Esophagus squamous epithelium (tissue), 5 donors: ENCODE results near the gene RPL35. TPM values are rescaled to one million over a fixed set of nuclear protein-coding genes. Genes with fewer than 3 reads are reported as not detected.

Experiments
- DNase-seq: peaks from one replicate; lab custom pipeline; 2025; lab: John Stamatoyannopoulos, UW
- H3K27ac ChIP-seq, 4 donors: fragments of 200-600 bp; sonication (generic); one replicate each; pipeline ENCODE4 v1.5.1; 2016 to 2019; ENCODE audit warnings: mild to moderate bottlenecking in 1 of 4
- H3K27me3 ChIP-seq, 4 donors: fragments of 200-600 bp; sonication (generic); 1 replicate in 3 of 4; 2 replicates in 1 of 4; pipeline versions ENCODE4 v1.5.1 to v1.6.0; 2017 to 2021; ENCODE audit warnings: antibody characterized with exemption in 1 of 4
- H3K36me3 ChIP-seq, 3 donors: fragments of 200-600 bp; sonication (generic); one replicate each; pipeline ENCODE4 v1.5.1; 2016 to 2019
- H3K4me1 ChIP-seq, 3 donors: fragments of 200-600 bp; sonication (generic); one replicate each; pipeline ENCODE4 v1.5.1; 2017 to 2019
- H3K4me3 ChIP-seq, 4 donors: fragments of 200-600 bp; sonication (generic); 1 replicate in 3 of 4; 2 replicates in 1 of 4; pipeline ENCODE4 v1.5.1; 2016 to 2019; ENCODE audit warnings: mild to moderate bottlenecking in 2 of 4, moderate library complexity in 1 of 4
- H3K9me3 ChIP-seq, 3 donors: fragments of 200-600 bp; sonication (generic); one replicate each; pipeline ENCODE4 v1.5.1; 2016 to 2019
- POLR2A ChIP-seq, 4 donors: fragments of 450-650 bp; IDR thresholded peaks; one replicate each; pipeline ENCODE4 v1.6.1; 2017; ENCODE audit warnings: antibody characterized with exemption in 4 of 4, mild to moderate bottlenecking in 4 of 4, moderate library complexity in 3 of 4
- WGBS, 2 donors: methylation state at CpG; one replicate each; pipeline ENCODE4 v1.1.5; 2018; 5-methylcytosine and 5-hydroxymethylcytosine counted together
- intact Hi-C: fragments of 100-400 bp; cut with DNase I; formaldehyde crosslinking; loops from one replicate; pipeline ENCODE4 v1.15.0; 2022
- total RNA-seq, 4 donors: library from RNA; depleted of rRNA; stranded (reverse); fragments of >200 nt; gene quantifications; one replicate each; pipeline ENCODE4 v1.1.0, GENCODE V29; 2016
- TF ChIP-seq, protein P1 (sequence below), 6 experiments: fragments of 450-650 bp in 4 of 6; fragments of 200-600 bp in 2 of 6; sonication (generic) in 2 of 6; IDR thresholded peaks; one replicate each; pipeline ENCODE4 v1.5.1; 2016 to 2019; ENCODE audit warnings: antibody characterized with exemption in 6 of 6, mild to moderate bottlenecking in 4 of 6, moderate library complexity in 4 of 6
- donor health status: DM: yes; HTN: yes; CAD: no.

The RPL35 gene
- total RNA-seq, 4 donors from 2014 or later: 2,345 to 3,186 (median 2,827) TPM

DNA sequence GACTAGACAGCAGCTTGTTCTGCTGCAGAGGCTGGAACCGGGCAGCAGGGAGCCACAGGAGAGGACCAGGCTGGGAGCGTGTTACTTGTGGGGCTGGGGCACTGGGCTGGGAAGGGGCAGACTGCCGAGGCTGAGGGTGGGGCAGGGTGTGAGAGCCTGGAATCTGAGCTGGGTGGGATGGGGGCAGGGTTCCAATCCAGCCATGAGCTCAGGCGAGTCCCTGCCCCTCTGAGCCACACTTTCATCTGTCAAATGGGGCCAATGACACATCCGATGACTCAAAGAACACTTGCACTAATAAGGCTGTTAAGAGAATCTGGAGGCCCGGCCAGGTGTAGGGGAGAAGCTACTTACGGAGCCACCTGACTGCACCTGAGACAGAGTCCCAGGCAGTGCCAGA is 27.2 kb downstream of the RPL35 start:
- WGBS, 2 donors: 48 to 50% methylated on average over 1 to 7 of the region's 7 CpGs
- TF ChIP-seq, protein P1, sequence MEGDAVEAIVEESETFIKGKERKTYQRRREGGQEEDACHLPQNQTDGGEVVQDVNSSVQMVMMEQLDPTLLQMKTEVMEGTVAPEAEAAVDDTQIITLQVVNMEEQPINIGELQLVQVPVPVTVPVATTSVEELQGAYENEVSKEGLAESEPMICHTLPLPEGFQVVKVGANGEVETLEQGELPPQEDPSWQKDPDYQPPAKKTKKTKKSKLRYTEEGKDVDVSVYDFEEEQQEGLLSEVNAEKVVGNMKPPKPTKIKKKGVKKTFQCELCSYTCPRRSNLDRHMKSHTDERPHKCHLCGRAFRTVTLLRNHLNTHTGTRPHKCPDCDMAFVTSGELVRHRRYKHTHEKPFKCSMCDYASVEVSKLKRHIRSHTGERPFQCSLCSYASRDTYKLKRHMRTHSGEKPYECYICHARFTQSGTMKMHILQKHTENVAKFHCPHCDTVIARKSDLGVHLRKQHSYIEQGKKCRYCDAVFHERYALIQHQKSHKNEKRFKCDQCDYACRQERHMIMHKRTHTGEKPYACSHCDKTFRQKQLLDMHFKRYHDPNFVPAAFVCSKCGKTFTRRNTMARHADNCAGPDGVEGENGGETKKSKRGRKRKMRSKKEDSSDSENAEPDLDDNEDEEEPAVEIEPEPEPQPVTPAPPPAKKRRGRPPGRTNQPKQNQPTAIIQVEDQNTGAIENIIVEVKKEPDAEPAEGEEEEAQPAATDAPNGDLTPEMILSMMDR (IDR thresholded peaks at IDR 0.05): no peak
- TF ChIP-seq POLR2A (IDR thresholded peaks at IDR 0.05): no peak
- H3K9me3 ChIP-seq: no peaks in the 10 kb centered on the region
- peak overlapping the region; percentile 2 to 47 (median 19) for H3K27ac ChIP-seq
- no peaks in the 10 kb centered on the region for H3K36me3 ChIP-seq
- no peak for DNase-seq
- no peaks in the 10 kb centered on the region for H3K27me3 ChIP-seq
- H3K4me1 ChIP-seq: peaks cover 12 to 44% (median 34%) of the 10 kb centered on the region in 3 donors
- H3K4me3 ChIP-seq: no peak overlapping the region
- intact Hi-C loops: no loop called here

DNA sequence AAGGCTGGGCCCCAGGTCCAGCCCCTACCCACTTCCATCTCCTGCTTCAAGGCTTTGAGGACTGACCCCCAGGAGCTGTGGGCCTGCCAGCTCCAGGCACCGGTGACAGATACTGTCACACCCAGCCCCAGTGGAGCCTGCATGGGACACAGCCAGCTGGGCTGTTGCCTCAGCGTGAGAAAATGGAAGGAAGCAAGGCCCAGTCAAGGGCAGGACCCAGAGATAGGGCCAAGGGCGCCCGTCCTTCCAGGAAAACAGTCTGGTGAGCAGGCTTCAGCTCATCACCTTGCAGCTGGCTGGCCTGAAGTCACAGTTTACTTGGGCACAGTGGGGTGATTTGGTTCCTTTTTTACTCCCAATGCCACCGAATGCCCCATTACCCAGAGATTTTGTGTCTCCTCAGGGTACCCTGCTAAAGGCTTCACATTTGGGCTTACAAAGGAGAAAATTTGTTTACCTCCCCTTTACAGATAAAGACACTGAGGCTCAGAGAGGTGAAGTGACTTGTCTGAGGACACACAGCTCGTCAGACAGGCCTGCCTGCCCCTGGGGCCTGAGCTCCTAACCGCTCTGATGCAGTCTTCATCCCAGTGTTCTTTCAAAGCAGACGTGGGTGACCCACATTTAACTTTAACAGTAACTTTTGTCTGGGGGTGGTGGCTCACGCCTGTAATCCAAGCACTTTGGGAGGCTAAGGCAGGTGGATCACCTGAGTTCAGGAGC is 30.0 kb downstream of the RPL35 start:
- H3K27ac ChIP-seq: peak overlapping the region in 3 of 4 donors; percentile 66 to 79 (median 72)
- intact Hi-C loops: no loop called here
- 70 to 84% methylated on average over 4 to 7 of the region's 9 CpGs for WGBS, 2 donors
- H3K36me3 ChIP-seq: no peaks in the 10 kb centered on the region
- no peaks in the 10 kb centered on the region for H3K9me3 ChIP-seq
- no peak for TF ChIP-seq POLR2A (IDR thresholded peaks at IDR 0.05)
- TF ChIP-seq, protein P1 (IDR thresholded peaks at IDR 0.05): no peak
- no peak overlapping the region for H3K4me3 ChIP-seq
- no peaks in the 10 kb centered on the region for H3K27me3 ChIP-seq
- H3K4me1 ChIP-seq: peaks cover 12 to 50% (median 34%) of the 10 kb centered on the region in 3 donors
- no peak for DNase-seq

DNA sequence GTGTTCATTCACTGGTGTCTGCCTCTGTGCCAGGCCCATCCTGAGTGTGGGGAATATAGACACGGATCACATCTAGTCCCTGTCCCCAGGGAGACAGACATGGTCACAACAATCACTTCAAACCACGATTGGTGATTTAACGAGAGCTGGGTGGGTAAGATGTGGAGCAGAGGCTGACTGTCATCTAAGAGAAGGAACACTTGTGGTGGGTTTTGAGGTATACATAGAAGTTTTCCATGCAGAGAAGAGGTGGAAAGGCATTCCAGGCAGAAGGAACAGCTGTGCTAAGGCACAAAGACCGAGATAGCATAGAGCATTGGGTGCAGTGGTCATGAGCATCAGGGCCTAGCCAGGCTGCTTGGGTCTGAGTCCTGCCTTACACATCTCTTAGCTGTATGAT is 31.2 kb downstream of the RPL35 start:
- Histone ChIP-seq H3K27me3 (no peaks in the 10 kb centered on the region), H3K4me1 (peaks cover 12 to 46% (median 34%) of the 10 kb centered on the region in 3 donors), H3K9me3 (no peaks in the 10 kb centered on the region), H3K36me3 (no peaks in the 10 kb centered on the region), H3K4me3 (no peak overlapping the region), H3K27ac (no peak overlapping the region)
- WGBS, 2 donors: 62 to 84% methylated on average over 4 of the region's 4 CpGs
- TF ChIP-seq, protein P1 (IDR thresholded peaks at IDR 0.05): no peak
- TF ChIP-seq POLR2A (IDR thresholded peaks at IDR 0.05): no peak
- DNase-seq: no peak
- intact Hi-C loops: no loop called here

DNA sequence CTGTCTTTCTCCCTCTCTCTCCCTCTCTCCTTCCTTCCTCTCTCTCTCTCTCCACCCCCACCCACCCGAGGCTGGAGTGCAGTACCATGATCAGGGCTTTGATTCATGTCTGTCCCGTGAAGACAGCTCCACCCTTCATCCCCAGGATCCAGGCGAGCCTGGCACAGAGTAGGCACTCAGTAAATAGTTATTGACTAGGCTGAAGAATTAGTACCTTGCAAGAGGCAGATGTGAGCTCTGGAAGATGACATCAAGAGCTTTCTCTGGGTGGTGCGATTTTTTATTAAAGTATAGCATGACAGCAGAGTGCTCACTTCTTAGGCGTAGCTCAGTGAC is 32.5 kb downstream of the RPL35 start:
- Histone ChIP-seq H3K4me3 (no peak overlapping the region), H3K27me3 (no peaks in the 10 kb centered on the region), H3K36me3 (no peaks in the 10 kb centered on the region), H3K9me3 (no peaks in the 10 kb centered on the region), H3K27ac (no peak overlapping the region), H3K4me1 (peaks cover under 1 to 34% (median 21%) of the 10 kb centered on the region in 3 donors)
- 39 to 55% methylated on average over 4 to 5 of the region's 5 CpGs for WGBS, 2 donors
- no peak for DNase-seq
- TF ChIP-seq, protein P1 (IDR thresholded peaks at IDR 0.05): no peak
- no peak for TF ChIP-seq POLR2A (IDR thresholded peaks at IDR 0.05)
- intact Hi-C loops: no loop called here

DNA sequence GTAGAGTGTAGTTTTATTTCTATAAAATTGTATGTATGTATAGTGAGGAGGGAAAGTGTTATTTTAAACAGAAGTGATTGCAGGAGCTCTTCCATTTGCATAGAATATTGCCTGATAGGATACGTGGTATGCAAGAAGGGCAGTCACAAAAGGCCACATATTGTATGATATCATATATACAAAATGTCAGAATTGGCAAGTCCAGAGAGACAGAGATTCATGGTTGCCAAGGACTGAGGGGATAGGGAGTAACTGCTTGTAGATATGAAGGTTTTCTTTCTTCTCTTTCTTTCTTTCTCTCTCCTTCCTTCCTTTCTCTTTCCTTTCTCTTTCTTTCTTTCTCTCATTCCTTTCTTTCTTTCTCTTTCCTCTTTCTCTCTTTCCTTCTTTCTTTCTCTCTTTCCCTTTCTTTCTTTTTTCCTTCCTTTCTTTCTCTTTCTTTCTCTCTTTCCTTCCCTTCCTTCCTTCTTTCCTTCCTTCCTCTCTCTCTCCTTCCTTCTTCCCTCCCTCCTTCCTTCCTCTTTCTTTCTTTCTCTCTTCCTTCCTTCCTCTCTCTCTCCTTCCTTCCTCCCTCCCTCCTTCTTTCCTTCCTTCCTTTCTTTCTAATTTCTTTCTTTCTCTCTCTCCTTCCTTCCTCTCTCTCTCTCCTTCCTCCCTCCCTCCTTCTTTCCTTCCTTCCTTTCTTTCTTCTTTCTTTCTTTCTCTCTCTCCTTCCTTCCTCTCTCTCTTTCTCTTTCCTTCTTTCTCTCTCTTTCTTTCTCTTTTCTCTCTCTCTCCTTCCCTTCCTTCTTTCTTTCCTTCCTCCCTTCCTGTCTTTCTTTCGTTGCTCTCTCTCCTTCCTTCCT is 33.0 kb downstream of the RPL35 start:
- WGBS, 2 donors: 27 to 31% methylated on average over 2 of the region's 2 CpGs
- Histone ChIP-seq H3K9me3 (no peaks in the 10 kb centered on the region), H3K36me3 (no peaks in the 10 kb centered on the region), H3K27me3 (no peaks in the 10 kb centered on the region), H3K27ac (no peak overlapping the region), H3K4me3 (no peak overlapping the region), H3K4me1 (peaks cover 0 to 28% (median 17%) of the 10 kb centered on the region in 3 donors)
- no peak for DNase-seq
- TF ChIP-seq, protein P1 (IDR thresholded peaks at IDR 0.05): no peak
- no peak for TF ChIP-seq POLR2A (IDR thresholded peaks at IDR 0.05)
- intact Hi-C loops: no loop called here
